Cardiac muscle cell (in vitro differentiated cells and primary cell): ENCODE data around the gene RAMP3. TPM values are rescaled to one million over a fixed set of nuclear protein-coding genes. Genes with fewer than 3 reads are reported as not detected.

ENCODE experiments used
- DNase-seq, 2 donors: peaks; one replicate each; pipeline versions ENCODE4 v3.0.0 to v3.0.0-alpha.2; 2010 to 2017; ENCODE audit warnings: low read depth in 1 of 2, low spot score in 1 of 2
- H3K27ac ChIP-seq: fragments of 200-600 bp; sonication (generic); 2 replicates; pipeline ENCODE4 v1.5.1; 2016
- H3K27me3 ChIP-seq: fragments of 200-600 bp; sonication (generic); 2 replicates; pipeline ENCODE4 v1.6.0; 2016; ENCODE audit warnings: control low read depth
- H3K36me3 ChIP-seq: fragments of 200-600 bp; sonication (generic); 2 replicates; pipeline ENCODE4 v1.5.1; 2016; ENCODE audit warnings: control low read depth
- H3K4me1 ChIP-seq: fragments of 200-600 bp; sonication (generic); 2 replicates; pipeline ENCODE4 v1.8.1; 2017; ENCODE audit warnings: low read depth, mild to moderate bottlenecking, mixed run types
- H3K4me3 ChIP-seq: fragments of 200-600 bp; sonication (generic); 2 replicates; pipeline ENCODE4 v1.5.1; 2016; ENCODE audit warnings: mild to moderate bottlenecking
- H3K9me3 ChIP-seq: fragments of 200-600 bp; sonication (generic); 2 replicates; pipeline ENCODE4 v1.5.1; 2017; ENCODE audit warnings: low read depth, mild to moderate bottlenecking, control low read depth
- polyA plus RNA-seq: library from polyadenylated mRNA; unstranded; fragments of >200 nt; fragmentation: Nextera tagmentation; extraction: Ambion mirVana; gene quantifications from 2 replicates; pipeline ENCODE4 v1.2.1, GENCODE V29; 2016
- total RNA-seq: library from RNA; depleted of rRNA; stranded (reverse); fragments of >200 nt; gene quantifications from 2 replicates; pipeline ENCODE4 v1.2.3, GENCODE V29; 2016
- TF ChIP-seq, protein P1 (sequence below): IDR thresholded peaks from 2 replicates; pipeline ENCODE4 v1.5.1; 2012; ENCODE audit warnings: low read depth, mild to moderate bottlenecking, low read length

The RAMP3 gene
- total and polyA plus RNA-seq, 2 experiments from 2014 or later = not detected

DNA sequence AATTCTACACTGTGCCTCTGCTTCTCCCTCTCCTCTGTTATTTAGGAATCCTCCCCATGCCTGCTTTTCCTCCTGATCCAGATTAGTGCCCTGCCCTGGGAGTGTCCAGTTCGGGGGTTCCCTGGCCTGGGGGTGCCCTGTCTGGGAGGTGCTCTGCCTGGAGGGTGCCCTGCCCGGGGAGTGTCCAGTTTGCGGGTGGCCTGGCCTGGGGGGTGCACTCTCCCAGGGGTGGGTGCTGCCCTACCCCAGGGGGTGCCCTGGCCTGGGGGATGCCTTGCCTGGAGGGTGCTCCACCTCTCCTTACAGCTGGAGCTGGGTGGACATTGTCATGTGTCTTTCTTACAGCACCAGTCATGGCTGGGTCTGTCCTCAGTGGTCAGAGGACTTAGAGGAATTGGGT lies 20.2 kb downstream of the RAMP3 start:
- TF ChIP-seq, protein P1, sequence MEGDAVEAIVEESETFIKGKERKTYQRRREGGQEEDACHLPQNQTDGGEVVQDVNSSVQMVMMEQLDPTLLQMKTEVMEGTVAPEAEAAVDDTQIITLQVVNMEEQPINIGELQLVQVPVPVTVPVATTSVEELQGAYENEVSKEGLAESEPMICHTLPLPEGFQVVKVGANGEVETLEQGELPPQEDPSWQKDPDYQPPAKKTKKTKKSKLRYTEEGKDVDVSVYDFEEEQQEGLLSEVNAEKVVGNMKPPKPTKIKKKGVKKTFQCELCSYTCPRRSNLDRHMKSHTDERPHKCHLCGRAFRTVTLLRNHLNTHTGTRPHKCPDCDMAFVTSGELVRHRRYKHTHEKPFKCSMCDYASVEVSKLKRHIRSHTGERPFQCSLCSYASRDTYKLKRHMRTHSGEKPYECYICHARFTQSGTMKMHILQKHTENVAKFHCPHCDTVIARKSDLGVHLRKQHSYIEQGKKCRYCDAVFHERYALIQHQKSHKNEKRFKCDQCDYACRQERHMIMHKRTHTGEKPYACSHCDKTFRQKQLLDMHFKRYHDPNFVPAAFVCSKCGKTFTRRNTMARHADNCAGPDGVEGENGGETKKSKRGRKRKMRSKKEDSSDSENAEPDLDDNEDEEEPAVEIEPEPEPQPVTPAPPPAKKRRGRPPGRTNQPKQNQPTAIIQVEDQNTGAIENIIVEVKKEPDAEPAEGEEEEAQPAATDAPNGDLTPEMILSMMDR = no peak

DNA sequence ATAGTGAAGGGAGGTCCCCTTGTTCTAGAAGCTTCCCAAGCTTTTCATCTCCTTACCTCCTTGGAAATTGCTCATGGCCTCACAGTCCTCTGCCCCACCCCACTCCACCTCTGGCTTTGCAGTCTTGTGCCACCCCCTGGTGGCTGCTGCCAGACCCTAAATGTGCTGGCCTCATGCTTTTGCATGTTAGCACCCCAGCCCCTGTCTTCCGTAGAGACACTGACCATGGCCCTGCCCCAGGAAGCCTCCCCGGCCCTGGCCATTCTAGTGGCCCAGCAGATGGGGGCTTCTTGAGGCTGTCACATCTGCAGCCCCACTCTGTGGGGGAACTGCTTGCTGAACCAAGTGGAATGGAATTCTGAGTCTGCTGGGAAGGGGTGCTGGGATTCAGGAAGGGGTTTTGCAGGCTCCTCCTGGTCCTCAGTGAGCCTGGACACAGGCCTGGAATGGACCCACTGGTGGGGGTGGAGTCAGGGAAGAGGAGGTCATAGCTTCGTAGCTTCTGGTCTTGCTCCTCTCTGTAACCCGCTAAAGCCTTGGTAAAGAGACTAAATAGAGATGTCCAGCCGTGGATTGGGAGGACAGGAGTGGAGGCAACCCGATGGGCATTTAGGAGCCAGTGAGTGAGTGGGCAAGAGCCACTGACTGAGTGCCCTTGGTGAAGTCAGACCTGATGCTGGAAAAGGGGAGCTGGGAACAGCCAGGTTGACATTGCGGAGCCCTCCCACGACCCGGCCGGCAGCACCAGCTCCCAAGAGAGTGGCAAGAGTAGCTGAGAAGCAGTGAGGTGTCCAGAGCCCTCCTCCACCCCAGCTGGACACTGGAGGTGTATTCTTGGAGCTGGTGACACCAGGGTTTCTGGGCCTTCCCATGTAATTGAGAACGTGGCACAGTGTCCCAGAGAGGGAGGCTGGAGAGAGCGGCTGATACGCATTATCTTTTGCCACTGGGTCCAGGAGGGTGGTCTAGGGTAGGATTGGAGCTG lies 20.9 kb downstream of the RAMP3 start:
- H3K4me1 ChIP-seq = no peaks in the 10 kb centered on the region
- H3K27ac ChIP-seq = no peak overlapping the region
- DNase-seq = no peak
- H3K4me3 ChIP-seq = no peak overlapping the region
- no peaks in the 10 kb centered on the region for H3K27me3 ChIP-seq
- H3K9me3 ChIP-seq = no peaks in the 10 kb centered on the region
- no peaks in the 10 kb centered on the region for H3K36me3 ChIP-seq
- TF ChIP-seq, protein P1 = peak; percentile 13

More for the DNA sequence above, 20.2 kb downstream of the RAMP3 start:
- Histone ChIP-seq H3K27me3 (no peaks in the 10 kb centered on the region), H3K4me3 (no peak overlapping the region), H3K27ac (no peak overlapping the region), H3K4me1 (no peaks in the 10 kb centered on the region), H3K9me3 (no peaks in the 10 kb centered on the region), H3K36me3 (no peaks in the 10 kb centered on the region)
- no peak for DNase-seq

DNA sequence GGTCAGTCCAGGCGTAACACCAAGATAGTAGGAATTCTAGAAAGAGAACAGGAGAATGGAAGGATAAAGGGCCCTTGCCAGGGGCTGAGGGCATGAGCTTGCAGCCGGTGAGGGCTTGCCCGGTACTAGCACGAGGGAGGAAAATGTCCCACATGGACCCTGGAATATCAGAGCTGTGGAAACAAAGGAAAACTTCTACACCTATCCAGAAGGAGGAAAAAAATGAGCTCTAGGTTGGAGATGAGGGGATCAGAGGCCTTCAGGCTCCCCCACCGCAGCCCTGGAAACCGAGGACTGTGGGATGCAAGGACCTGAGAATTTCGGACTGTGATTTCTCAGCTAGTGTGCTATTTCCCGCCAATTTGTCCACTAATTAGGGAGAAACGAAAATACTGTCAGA lies 22.1 kb downstream of the RAMP3 start:
- no peak for DNase-seq
- H3K27me3 ChIP-seq = no peaks in the 10 kb centered on the region
- no peaks in the 10 kb centered on the region for H3K9me3 ChIP-seq
- H3K27ac ChIP-seq = no peak overlapping the region
- no peaks in the 10 kb centered on the region for H3K36me3 ChIP-seq
- no peaks in the 10 kb centered on the region for H3K4me1 ChIP-seq
- TF ChIP-seq, protein P1 = no peak
- no peak overlapping the region for H3K4me3 ChIP-seq

DNA sequence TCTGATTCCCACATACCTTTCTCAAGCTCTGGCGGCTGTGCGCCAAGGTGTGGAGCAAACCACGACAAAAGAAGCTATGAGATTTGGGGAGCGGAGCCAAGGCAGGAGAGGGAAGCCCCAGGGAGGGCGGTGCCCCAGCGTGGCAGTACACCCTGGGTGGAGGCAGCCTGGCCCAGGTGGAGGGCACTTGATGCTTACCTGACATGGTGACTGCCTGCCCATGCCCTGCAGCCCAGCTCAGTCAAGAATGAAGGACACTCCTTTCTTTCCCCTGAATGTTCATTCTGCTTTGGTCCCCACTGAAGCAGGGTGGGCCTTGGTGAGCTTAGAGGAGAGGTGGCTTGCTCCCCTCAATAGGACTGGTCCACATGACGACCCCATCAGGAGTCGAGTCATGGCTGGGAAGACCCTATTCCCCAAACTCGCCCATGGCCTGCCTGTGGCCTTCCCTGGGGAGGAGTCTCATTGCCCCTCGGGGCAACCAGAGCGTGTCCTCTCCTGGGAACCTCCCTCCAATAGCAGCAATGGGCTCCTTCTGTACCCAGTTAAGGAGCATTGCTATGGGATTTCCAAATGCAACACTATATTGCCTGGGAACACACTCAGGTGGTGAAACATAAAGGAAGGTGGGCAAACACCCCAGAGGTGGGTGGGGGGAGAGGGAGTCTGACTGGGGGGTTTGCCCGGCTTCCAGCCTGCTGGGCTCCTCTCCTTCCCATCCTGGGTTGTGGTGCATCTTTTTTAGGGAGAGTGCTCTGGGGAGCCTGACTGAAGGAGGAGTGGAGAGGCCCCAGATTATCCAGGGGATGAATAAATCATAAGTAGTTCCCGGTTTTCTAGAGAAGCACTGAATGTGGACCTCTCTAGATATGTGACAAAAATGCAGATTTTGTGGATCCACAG lies 22.7 kb downstream of the RAMP3 start:
- Histone ChIP-seq H3K36me3 (no peaks in the 10 kb centered on the region), H3K4me1 (no peaks in the 10 kb centered on the region), H3K9me3 (no peaks in the 10 kb centered on the region), H3K4me3 (no peak overlapping the region), H3K27me3 (no peaks in the 10 kb centered on the region), H3K27ac (no peak overlapping the region)
- TF ChIP-seq, protein P1 = no peak
- no peak for DNase-seq

DNA sequence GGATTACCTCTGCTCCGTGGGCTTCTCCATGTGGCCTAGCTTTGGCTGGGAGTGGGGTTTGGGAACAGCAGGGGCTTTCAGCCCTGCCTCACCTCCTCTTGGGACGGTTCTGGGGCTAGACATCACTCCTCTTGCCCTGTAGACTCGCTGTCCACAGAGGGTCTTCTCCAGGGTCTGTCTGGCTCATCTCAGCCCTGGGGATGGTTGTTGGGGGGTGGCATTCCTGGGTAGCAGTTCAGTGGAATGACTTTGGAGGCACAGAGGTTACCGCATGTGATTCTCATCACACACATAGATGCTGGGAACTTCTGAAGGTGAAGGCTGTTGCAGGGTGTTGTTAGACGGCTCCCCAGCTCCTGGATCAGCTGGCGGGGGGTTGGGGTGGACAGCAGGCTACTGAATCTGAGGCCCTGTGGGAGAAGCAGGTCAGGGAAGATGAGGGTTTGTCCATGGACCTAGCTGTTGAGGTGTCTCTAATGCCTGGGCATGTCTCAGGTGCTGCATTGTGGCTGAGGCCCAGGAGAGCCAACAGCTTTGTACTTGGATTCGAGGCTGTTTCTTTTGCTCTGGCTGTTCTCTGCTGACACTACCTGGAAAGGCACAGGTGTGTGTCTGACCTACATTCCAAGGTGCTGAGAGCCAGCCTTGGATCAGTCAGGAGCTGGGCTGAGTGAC lies 23.8 kb downstream of the RAMP3 start:
- TF ChIP-seq, protein P1 = no peak
- Histone ChIP-seq H3K4me1 (no peaks in the 10 kb centered on the region), H3K4me3 (no peak overlapping the region), H3K9me3 (no peaks in the 10 kb centered on the region), H3K36me3 (no peaks in the 10 kb centered on the region), H3K27me3 (no peaks in the 10 kb centered on the region), H3K27ac (no peak overlapping the region)
- DNase-seq = no peak
